Islet of Langerhans (tissue), 1 donor: ENCODE measurements around the gene CAPNS2.
"Not testable (repeated sequence)": the region's sequence is repeated elsewhere in the genome, so short reads cannot be mapped to it uniquely, and the experiment has no call there.

Source experiments
- FAIRE-seq: peaks from one replicate; lab custom pipeline; 2011; peaks lifted over from hg19 to GRCh38; lab: Jason Lieb, UNC

CAPNS2 gene

DNA sequence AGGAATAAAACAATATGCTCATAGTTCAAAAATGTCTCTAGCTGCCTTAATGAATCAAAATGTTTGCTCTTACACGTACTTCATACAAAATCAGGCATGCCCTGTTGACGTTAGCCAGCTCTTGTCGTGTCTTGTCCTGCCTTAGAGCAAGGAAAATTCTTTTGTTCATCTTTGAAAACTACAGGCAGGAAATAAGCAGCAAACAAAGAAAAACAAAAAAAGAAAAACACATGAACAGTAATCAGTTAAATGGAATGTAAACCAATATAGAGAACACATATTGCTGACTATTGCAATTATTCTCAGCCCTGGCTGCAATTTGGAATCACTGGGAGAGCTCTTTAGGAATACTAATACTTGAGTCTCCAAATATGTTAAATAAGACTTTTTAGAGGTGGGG is 1.7 kb downstream of the CAPNS2 start:
- FAIRE-seq: no peak

DNA sequence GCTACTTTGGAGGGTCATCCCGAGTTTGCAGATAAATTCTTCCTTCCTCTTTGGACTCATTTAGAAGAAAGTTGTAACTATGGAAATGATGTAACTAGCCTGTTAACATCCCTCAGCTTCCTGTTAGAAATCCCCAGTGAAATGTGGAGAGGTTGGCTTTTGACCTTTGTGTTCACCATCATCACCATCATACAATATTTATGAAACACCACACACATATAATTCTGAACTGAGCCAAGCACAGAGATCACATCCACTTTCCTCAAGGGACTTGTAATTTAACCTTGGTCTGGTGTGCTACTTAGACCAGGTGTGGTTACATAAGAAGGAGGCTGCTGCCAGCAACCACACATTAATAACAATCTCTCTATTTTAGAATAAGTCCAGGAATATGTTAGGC is 2.5 kb downstream of the CAPNS2 start:
- FAIRE-seq: no peak

DNA sequence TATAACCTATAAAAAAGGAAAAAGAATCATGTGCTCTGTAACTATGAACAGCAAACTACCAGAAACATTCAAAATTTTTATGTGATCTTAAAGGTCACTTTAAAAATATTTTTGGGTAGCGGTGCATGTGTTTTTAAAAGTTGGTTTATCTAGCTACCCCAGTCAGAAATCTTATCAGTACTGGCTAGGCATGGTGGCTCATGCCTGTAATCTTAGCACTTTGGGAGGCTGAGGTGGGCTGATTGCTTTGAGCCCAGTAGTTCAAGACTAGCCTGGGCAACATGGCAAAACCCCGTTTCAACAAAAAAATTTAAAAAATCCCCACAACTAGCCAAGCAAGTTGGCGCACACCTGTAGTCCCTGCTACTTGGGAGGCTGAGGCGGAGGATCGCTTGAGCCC is 3.7 kb downstream of the CAPNS2 start:
- no peak for FAIRE-seq

DNA sequence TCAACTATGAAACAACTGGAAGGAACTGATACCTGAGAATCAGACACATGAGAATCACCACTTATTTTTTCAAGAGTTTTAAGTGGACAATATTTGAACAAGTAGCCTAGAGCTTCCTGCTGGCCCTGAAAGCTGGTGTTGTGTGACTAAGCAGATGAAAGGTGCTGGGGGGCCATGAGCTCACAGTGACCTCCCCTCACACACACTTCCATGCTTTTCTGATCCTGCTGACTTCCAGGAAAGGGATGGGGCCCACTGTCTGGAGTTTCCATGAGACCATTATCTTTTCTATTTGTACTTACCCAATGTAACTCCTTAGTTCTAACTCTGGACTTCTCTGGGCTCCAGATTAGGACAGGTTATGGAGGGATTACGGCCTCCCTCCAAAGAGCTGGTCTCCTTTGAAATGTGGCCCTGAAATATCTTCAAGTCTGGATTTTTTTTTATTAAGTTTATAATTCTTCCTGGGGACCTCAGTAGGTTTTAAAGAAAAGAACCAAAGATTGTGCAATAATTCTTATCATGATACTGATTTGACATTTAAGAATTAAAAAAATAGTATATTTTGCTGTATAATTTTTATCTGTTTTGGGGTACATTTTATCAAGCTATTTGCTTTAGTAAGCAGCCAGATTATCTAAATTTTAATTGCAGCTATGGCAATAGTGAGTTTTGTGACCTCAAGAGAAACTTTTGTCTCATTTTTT is 4.9 kb downstream of the CAPNS2 start:
- FAIRE-seq: no peak

DNA sequence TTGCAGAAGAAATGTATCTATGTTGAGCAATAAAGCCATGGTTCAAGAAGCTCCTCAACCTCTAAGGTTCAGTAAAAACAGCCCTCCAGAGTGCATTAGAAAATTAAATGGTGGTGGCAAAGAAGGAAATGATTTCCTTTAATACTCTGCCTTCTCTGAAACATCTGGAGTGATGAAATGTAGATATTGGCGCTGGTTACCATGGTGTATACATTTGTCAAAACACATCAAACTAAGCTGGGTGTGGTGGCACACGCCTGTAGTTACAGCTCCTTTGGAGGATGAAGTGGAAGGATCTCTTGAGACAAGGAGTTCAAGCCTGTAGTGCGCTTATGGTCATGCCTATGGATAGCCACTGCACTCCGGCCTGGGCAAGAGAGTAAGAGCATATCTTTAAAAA is 6.0 kb downstream of the CAPNS2 start:
- FAIRE-seq: no peak

DNA sequence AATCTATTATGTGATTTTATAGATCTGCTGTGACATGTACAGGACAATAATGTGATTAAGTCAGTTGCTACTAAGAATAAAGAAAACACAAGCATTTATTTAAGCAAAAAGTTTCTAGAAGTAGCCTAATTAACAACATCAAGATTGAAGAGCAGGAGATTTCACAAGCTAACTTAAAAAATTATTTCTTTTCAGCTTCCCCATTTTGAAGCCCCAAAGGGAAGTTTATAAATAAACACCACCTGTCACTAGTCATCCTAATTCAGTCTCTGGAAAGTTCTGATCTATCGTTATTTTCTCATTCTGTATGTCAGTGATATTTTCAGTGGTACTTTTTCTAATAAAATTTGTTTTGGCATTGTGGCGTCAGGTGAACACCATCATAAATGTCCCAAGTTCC is 8.3 kb downstream of the CAPNS2 start:
- no peak for FAIRE-seq

DNA sequence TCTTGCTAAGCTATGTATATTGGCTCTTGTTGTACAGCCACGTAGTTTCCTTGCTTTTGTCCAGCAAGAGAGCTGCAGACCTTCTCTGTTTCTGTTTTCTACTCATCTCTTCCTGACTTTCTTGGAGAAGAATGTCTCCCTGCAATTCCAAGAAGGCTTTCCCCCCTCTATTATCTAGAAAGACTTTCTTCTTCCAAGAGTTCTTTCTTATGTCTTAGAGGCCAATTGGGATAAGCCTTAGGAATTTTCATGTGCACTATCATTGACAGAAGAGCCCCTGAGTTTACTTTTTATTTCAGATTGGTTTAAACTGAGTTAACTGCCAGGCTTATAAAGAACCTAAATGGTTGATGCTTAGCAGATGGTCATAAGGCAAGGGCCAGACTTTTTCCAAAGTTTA is 9.0 kb downstream of the CAPNS2 start:
- no peak for FAIRE-seq

DNA sequence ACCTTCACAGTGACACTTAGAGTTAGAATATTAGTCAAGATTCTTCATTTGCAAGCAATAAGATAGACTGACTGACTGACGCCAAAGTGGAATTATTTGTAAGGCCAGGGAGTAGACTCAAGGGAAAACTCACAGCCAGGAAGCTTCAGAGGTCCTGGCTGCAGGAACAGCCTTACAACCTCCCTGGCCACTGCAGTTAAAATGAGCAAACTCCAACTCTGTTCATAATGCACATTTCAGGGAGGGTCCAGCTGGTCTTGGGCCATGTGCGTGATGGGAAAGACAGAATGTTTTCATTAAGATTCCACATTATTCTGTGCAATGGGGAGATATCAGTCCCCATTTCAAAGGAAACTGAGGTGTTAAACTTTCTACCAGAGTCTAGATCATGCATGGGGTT is 9.9 kb downstream of the CAPNS2 start:
- no peak for FAIRE-seq

DNA sequence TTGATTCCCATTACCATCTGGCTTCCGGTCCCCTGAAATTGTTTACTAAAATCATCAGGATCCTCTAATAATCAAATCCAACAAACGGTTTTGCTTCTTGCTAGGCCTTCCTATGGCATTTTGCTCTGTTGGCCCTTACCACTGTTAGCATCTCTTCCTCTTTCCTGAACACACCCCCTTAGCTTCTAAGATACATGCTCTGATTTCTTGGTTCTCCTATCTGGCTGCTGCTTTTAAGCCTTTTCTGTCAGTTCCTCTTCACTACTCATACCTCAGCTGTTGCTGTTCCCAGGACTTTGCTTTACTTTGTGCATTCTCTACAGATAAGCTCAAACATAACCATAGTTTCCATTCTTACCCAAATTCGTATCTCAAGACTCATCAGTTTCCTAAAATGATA is 11.4 kb downstream of the CAPNS2 start:
- FAIRE-seq: no peak

DNA sequence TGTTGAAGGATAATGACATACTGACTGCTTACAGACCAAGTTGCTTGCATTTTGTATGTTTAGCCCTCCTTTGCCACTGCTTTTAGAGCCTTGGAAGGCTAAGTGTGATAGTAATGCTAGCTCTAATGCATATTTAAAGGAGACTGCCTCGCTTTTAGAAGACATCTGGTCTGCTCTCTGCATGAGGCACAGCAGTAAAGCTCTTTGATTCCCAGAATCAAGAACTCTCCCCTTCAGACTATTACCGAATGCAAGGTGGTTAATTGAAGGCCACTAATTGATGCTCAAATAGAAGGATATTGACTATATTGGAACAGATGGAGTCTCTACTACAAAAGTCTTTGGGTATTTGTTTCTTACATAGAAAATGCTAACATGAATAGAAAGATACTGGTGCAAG is 19.1 kb downstream of the CAPNS2 start:
- no peak for FAIRE-seq

DNA sequence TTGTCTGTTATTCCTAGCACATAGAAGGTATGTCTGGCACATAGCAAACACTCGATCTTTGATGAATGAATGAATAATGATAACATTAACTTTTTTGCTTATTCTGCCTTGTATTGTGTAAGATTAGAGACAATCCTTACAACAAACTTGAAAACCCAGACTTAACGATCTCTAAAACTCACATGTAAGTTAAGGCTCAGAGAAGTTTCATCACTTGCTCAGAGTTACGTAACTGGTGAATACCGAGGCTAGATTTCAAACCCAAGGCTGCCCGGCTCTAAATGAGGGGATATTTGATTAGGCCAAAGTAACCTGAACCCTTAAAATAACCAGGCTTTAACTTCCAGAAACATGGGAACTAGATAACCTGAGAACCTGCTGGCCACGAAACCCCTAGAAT is 22.3 kb downstream of the CAPNS2 start:
- no peak for FAIRE-seq

DNA sequence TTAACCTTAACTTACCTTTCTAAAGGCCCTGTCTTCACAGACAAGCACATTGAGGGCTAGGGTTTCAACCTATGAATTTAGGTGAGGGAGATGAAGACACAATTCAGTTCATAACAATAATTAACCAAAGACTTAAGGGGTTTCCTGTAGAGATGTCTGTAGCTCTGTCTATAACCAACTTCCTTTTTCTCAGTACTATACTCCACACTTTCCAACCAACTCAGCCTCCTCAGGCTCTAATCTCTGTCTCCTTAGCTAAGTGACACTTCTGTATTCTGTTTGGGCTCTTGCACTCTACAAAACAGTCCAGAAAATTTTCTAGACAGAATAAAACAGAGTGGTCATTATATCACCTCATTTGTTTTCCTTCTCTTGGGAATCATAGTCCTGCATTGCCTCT is 25.8 kb downstream of the CAPNS2 start:
- no peak for FAIRE-seq

DNA sequence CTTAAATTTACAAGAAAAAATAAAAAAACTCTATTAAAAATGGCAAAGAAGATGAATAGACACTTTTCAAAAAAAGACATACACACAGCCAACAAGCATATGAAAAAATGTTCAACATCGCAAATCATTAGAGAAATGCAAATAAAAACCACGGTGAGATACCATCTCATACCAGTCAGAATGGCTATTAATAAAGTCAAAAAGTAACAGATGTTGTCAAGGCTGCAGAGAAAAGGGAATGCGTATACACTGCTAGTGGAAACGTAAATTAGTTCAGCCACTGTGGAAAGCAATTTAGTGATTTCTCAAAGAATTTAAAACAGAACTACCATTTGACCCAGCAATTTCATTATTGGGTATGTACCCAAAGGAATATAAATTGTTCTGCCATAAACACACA is 31.4 kb downstream of the CAPNS2 start:
- no peak for FAIRE-seq

DNA sequence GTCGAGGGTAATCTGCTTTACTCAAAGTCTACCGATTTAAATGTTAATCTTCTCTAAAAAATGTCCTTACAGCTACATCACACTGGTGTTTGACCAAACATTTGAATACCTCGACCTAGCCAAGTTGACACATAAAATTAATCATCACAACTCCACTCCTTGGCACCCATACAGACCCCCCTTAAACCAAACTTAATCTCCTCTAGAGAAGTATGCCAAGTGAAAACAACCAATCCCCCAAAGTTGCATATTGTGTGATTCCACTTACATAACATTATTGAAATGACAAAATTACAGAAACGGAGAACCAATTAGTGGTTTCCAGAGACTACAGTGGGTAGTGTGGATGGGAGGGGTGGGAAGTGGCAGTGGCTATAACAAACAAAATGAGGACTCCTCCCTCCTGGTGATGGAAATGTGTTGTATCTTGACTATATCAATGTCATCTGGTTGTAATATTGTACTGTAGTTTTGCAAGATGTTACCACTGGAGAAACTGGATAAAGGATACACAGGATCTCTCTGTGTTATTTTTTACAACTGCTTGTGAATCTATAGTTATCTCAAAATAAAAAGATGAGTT is 39.4 kb downstream of the CAPNS2 start:
- no peak for FAIRE-seq

DNA sequence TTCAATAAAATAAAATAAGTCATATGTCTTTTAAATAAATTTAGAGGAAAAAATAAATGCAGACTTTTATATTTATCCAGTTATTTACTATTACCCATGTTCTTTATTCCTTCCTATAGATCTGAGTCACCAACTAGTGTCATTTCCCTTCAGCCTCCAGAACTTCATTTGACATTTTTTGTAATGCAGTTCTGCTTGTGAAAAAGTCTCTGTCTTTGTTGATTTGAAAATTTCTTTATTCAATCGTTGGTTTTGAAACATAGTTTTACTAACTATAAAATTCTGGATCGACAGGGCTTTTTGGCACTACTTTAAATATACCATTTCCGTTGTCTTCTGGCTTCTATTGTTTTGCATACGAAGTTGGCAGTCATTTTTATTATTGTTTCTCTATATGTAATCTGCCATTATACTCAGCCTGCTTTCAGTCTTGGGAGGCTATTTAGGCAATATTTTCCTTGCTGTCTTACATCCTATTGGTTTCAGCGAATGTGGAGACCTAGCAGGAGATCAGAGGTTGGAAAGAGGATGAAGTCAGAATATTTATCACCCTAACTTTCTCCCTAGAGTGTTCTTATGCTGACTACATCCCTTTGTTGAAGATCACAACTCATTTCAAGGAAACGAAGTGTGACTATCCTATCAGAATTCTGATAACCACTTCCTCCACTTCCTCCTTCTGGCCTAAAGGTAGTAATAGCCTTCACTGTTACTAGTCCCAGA is 47.3 kb downstream of the CAPNS2 start:
- FAIRE-seq: no peak

DNA sequence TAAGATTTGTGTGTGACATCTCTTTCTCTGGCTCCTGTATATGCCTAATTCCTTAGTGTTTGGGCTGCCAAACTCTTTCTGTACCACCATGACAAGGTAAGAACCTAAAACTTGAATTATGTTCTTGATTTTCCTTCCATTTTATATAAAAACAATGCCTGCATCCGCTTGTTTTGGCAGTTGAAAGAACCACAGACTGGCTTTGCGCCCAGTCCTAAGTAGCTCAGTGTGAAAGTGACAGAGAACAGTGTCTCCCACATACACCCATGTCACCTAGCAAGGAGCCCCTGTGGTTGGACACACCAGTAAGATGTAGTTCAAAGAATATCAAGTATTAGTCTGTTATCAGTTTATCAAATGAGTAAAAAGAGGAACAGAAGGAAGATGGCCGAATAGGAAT is 48.6 kb downstream of the CAPNS2 start:
- FAIRE-seq: no peak

DNA sequence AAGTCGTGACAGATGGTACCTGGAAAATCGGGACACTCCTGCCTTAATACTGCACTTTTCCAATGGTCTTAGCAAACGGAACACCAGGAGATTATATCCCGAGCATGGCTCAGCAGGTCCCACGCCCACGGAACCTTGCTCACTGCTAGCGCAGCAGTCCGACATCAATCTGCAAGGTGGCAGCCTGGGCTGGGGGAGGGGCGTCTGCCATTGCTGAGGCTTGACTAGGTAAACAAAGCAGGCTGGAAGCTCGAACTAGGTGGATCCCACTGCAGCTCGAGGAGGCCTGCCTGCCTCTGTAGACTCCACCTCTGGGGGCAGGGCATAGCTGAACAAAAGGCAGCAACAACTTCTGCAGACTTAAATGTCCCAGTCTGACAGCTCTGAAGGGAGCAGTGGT is 49.2 kb downstream of the CAPNS2 start:
- FAIRE-seq: not testable (repeated sequence)
